IMR-90 (cell line): ENCODE data around the gene TSPYL1.

Experiments used
- CEBPB ChIP-seq: IDR thresholded peaks from 2 replicates; pipeline ENCODE4 v1.6.1; 2012; ENCODE audit warnings: low read depth, low read length, improper control_type of control experiment
- CHD1 ChIP-seq: IDR thresholded peaks from 2 replicates; pipeline ENCODE4 v1.6.1; 2012; ENCODE audit warnings: low read depth, low read length, improper control_type of control experiment
- CTCF ChIP-seq: conservative IDR thresholded peaks from 2 replicates; pipeline ENCODE4 v1.5.1; 2012; ENCODE audit warnings: mild to moderate bottlenecking, low read depth, low read length, improper control_type of control experiment
- ELK1 ChIP-seq: fragments of 150-350 bp; IDR thresholded peaks from 2 replicates; pipeline ENCODE4 v1.6.1; 2016; ENCODE audit warnings: low read depth, mild to moderate bottlenecking, low read length, moderate library complexity, borderline replicate concordance
- FOS ChIP-seq: fragments of 150-350 bp; IDR thresholded peaks from 2 replicates; pipeline ENCODE4 v1.6.1; 2016; ENCODE audit warnings: low read depth, low read length
- MAZ ChIP-seq: IDR thresholded peaks from 2 replicates; pipeline ENCODE4 v1.6.1; 2012; ENCODE audit warnings: low read depth, mild to moderate bottlenecking, low read length, improper control_type of control experiment, moderate library complexity, borderline replicate concordance
- MXI1 ChIP-seq: IDR thresholded peaks from 2 replicates; pipeline ENCODE4 v1.6.1; 2012; ENCODE audit warnings: low read depth, mild to moderate bottlenecking, low read length, moderate library complexity, borderline replicate concordance
- NFE2L2 ChIP-seq: fragments of 150-350 bp; IDR thresholded peaks from 2 replicates; pipeline ENCODE4 v1.6.1; 2016; ENCODE audit warnings: low read depth, mild to moderate bottlenecking, low read length
- POLR2A ChIP-seq: IDR thresholded peaks from 2 replicates; pipeline ENCODE4 v1.6.1; 2012; ENCODE audit warnings: mild to moderate bottlenecking, low read depth, low read length
- RAD21 ChIP-seq: IDR thresholded peaks from 2 replicates; pipeline ENCODE4 v1.6.1; 2012; ENCODE audit warnings: low read length, improper control_type of control experiment
- RCOR1 ChIP-seq: IDR thresholded peaks from 2 replicates; pipeline ENCODE4 v1.6.1; 2012; ENCODE audit warnings: mild to moderate bottlenecking, low read length, improper control_type of control experiment; ENCODE audit not compliant: insufficient replicate concordance
- RFX5 ChIP-seq: IDR thresholded peaks from 2 replicates; pipeline ENCODE4 v1.8.0; 2012; ENCODE audit warnings: low read depth, mild to moderate bottlenecking, low read length, moderate library complexity
- SMC3 ChIP-seq: fragments of 150-350 bp; IDR thresholded peaks from 2 replicates; pipeline ENCODE4 v1.6.1; 2016; ENCODE audit warnings: low read depth, mild to moderate bottlenecking, antibody characterized with exemption, low read length, moderate library complexity
- USF2 ChIP-seq: fragments of 150-350 bp; IDR thresholded peaks from 2 replicates; pipeline ENCODE4 v1.6.1; 2017; ENCODE audit warnings: mild to moderate bottlenecking, antibody characterized with exemption, low read length, low read depth

DNA sequence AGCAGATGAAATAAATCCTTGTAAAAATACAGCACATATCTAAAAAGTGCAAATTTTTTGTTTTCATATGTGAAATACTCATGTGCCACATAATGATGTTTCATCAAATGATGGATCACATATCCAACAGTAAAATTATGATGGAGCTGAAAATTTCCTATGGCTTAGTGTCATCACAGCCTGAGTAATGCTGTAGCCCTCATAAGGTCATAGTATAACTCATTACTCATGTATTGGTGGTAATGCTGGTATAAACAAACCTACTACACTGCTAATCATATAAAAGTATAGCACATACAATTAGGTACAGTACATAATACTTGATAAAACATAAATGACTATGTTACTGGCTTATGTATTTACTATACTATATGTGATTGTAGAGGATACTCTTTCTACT, 12.9 kb downstream of the TSPYL1 start:
- no peak for TF ChIP-seq CHD1
- TF ChIP-seq CTCF = no peak
- no peak for TF ChIP-seq USF2
- no peak for TF ChIP-seq POLR2A
- no peak for TF ChIP-seq NFE2L2
- no peak for TF ChIP-seq CEBPB
- TF ChIP-seq MAZ = no peak
- TF ChIP-seq SMC3 = no peak
- TF ChIP-seq MXI1 = no peak
- no peak for TF ChIP-seq FOS
- TF ChIP-seq RFX5 = no peak
- TF ChIP-seq ELK1 = no peak
- no peak for TF ChIP-seq RCOR1
- no peak for TF ChIP-seq RAD21
